B cell (primary cell): ENCODE measurements around the gene TCL1A.

Experiments
- EZH2 ChIP-seq: IDR thresholded peaks from 2 replicates; pipeline ENCODE4 v1.6.1; 2012; ENCODE audit warnings: borderline replicate concordance, low read depth, mild to moderate bottlenecking, moderate library complexity, low read length; ENCODE audit not compliant: insufficient read depth, poor library complexity, severe bottlenecking
- TF ChIP-seq, protein P1 (sequence below): fragments of 200-600 bp; IDR thresholded peaks from one replicate; pipeline ENCODE4 v1.8.0; 2022; ENCODE audit warnings: antibody characterized with exemption, mild to moderate bottlenecking

DNA sequence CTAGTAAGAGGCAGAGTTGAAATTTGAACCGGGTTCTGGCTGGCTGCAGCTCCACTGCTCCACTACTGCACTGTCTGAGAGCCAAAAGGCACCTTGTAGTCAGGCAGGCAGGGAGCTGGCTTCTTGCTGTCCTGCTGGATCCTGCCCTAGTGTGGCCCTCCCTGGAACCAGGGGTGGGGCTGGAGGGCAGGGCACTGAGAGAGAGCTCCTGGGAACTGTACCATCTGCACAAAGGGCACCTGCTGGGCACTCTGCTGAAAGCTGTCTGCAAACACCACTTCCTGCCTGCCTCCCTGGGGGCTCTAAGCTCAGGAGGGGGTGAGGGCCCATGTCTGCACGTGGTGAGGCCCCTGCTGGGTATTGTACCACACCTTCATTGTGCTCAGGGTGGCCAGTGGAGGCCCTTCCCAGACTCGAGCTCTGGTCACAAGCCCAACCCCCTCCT lies 46.7 kb downstream of the TCL1A start:
- TF ChIP-seq, protein P1, sequence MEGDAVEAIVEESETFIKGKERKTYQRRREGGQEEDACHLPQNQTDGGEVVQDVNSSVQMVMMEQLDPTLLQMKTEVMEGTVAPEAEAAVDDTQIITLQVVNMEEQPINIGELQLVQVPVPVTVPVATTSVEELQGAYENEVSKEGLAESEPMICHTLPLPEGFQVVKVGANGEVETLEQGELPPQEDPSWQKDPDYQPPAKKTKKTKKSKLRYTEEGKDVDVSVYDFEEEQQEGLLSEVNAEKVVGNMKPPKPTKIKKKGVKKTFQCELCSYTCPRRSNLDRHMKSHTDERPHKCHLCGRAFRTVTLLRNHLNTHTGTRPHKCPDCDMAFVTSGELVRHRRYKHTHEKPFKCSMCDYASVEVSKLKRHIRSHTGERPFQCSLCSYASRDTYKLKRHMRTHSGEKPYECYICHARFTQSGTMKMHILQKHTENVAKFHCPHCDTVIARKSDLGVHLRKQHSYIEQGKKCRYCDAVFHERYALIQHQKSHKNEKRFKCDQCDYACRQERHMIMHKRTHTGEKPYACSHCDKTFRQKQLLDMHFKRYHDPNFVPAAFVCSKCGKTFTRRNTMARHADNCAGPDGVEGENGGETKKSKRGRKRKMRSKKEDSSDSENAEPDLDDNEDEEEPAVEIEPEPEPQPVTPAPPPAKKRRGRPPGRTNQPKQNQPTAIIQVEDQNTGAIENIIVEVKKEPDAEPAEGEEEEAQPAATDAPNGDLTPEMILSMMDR: no peak
- no peak for TF ChIP-seq EZH2
